ENCODE results near the gene AGBL4. TPM values are rescaled to one million over a fixed set of nuclear protein-coding genes. Genes with fewer than 3 reads are reported as not detected.

The AGBL4 gene
- total RNA-seq, 1 donor from 2014 or later = 0.16 TPM

DNA sequence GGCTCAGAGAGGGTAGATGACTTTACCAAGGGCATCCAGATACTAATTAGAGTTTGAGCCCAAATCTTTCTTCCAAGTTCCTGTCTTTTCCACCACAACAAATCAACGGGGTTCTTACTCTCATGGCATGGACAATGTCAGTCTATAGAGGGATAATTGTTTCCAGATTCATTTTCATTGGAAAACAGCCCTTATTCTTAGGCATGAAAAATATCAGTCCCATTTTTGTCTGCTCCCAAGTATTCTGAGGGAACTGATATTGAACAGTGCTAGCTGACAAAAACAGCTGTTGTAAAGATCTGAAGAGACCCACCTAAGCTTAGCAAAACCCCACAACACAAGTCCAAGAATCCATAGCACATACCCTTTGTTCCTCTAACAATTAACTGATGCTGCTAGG is 898.0 kb downstream of the AGBL4 start:
- DNase-seq (no peak), ATAC-seq (ENCODE audit: poor library complexity) (no peak)
- intact Hi-C loops (cut with DNase I) = no loop called here

DNA sequence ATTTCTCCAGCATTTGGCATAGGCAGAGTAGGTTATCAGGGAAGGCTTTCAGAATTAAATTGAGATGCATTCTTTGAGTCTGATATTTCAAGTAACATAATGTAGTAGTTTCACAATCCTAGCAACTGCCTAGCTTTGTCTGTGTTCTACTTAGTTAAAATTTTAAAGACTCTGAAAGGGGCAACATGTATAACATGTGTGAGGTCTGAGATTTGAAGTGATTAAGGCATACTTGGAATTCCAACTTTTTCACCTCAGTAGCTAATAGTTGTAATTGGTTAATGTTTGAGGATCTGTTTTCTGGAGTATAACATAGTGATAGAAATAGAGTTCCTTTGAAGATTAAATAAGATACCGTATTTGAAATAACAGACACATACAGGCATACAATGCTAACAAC is 911.8 kb downstream of the AGBL4 start:
- no peak for ATAC-seq (ENCODE audit: poor library complexity)
- intact Hi-C loops (cut with DNase I) = no loop called here
- DNase-seq = no peak

DNA sequence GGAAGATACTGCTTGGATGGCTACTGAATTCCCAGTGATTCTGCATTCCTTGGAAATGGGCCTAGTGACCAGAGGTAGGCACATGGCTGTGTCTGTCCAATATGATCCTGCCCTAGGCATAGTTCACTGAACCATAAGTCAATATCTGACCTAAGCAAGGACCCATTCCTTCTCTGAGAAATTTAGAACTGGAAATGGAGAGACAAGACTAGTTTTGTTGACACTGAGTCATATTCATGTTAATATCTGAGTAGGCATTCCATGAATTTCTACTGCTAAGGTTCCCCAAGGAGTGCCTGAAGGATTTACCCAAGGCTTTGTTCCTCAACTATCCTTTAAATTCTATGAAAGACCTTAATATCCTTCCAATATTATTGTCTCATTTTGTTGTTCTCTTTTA is 917.3 kb downstream of the AGBL4 start:
- intact Hi-C loops (cut with DNase I) = no loop called here
- ATAC-seq (ENCODE audit: poor library complexity) = no peak
- DNase-seq = no peak

DNA sequence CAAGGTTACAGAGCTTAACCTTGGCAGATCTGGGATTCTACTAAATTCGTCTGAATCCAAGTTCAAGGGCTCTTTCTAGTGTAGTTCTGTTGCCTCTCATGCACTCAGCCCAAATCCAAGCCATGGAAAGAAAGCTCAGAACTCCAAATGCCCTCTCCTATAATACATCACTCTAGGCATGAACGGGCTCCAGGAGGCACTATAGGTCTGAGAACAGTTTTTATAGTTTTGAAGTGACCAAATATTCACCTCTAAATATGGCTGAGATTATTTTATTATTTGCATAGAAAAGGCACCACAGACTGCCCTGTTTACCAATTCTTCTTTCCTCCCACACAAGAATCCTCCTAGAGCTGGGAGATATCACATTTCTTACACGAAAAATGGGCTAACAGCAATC is 919.2 kb downstream of the AGBL4 start:
- ATAC-seq (ENCODE audit: poor library complexity) (no peak), DNase-seq (no peak)
- intact Hi-C loops (cut with DNase I) = no loop called here

DNA sequence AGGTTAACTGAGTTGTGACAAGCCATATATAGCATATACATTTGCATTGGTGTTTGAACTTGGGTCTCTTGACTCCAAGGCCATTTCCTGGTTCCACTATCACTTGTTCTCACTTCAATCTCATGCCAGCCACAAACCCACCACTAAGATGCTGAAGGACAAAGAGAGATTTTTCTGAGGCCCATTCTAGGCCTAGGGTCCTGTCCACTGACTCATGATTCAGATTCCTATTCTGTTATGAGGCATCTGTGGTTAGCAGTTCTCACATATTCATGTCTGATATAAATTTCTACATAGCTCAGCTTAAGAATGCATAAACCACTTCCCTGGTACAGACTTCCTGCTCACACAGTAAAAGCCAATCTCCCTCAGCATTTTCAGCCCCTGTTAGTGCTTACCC is 921.0 kb downstream of the AGBL4 start:
- DNase-seq (no peak), ATAC-seq (ENCODE audit: poor library complexity) (no peak)
- intact Hi-C loops (cut with DNase I) = no loop called here

DNA sequence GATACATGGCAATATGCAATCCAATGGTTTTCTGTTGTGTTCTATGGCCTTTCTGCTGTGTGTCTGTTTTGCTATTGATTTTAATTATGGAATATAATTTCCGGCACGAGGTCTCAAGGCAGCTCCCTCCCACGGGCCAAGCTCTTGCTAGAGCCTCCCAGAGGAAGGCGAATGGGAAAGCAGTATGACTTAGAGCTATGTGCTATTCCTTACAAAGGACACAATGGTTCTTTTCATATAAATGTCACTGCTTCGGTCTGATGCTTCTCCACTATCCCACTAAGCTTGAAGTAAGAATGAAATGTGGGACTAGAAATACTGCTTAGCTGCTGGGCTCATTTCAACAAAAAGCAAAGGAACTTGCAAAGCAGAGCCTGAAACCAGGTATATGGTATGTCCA is 924.9 kb downstream of the AGBL4 start:
- ATAC-seq (ENCODE audit: poor library complexity) = no peak
- DNase-seq = no peak
- intact Hi-C loops (cut with DNase I) = no loop called here

DNA sequence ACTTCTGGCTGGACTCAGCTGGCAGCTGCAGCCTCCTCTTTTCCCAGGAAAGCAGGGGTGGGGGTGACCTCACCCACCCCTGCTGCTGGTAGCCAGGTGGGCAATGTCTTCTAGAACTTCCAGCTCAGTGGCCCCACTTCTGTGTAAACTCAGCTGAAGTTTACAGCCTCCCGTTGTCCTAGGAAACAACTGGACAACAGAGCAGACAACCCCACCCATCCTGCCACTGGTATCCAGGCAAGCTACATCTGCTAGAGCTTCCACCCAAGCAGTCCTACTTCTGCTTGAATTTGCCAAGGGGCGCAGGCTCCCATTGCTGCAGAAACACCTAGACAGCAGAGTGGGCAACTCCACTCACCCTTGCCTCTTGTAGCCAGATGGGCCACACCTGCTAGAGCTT is 937.4 kb downstream of the AGBL4 start:
- no peak for DNase-seq
- intact Hi-C loops (cut with DNase I) = no loop called here
- no peak for ATAC-seq (ENCODE audit: poor library complexity)

DNA sequence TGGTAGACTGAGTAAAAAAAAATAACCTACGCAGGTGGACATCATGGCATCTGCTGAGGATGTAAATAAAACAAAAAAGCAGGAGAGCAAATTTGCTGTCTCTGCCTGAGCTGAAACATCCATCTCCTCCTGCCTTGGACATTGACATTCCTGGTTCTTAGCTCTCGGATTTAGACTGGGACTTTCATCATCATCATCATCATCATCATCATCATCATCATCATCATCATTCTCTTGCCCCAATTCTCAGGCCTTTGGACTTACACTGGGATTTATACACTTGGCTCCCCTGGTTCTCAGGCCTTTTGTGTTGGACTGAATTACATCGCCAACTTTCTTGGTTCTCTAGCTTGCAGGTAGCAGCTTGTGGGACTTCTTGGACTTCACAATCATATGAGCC is 938.7 kb downstream of the AGBL4 start:
- intact Hi-C loops (cut with DNase I) = no loop called here
- DNase-seq (no peak), ATAC-seq (ENCODE audit: poor library complexity) (no peak)

DNA sequence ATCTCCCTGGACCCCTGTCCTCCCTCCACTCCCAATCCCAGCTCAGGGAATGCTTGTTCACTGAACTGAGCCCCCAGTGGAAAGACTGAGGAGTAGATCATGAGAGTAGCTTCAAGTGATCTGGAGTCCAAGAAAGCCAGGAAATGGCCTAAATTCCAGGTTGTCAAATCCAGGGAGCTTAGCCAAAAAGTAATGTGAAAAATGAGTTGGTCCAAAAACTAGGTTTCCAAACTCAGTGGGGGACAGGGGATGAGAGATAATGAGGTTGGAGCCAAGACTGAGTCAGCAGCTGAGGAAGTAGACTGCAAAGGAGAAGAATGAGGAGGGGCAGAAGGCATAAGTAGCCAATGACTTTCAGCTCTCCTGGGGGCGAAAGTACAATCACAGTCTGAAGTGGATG is 963.0 kb downstream of the AGBL4 start:
- no peak for ATAC-seq (ENCODE audit: poor library complexity)
- no peak for DNase-seq
- intact Hi-C loops (cut with DNase I) = no loop called here

DNA sequence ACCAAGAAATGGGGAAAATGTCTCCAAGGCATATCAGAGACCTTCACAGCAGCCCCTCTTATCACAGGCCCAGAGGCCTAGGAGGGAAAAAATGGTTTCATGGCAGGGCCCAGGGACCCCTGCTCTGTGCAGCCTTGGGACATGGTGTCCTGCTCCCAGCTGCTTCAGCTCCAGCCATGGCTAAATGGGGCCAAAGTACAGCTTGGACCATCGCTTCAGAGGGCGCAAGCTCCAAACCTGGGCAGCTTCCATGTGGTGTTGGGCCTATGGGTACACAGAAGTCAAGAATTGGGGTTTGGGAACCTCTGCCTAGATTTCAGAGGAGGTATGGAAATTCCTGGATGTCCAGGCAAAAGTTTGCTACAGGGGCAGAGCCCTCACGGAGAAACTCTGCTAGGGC is 964.7 kb downstream of the AGBL4 start:
- ATAC-seq (ENCODE audit: poor library complexity) (no peak), DNase-seq (no peak)
- intact Hi-C loops (cut with DNase I) = no loop called here

DNA sequence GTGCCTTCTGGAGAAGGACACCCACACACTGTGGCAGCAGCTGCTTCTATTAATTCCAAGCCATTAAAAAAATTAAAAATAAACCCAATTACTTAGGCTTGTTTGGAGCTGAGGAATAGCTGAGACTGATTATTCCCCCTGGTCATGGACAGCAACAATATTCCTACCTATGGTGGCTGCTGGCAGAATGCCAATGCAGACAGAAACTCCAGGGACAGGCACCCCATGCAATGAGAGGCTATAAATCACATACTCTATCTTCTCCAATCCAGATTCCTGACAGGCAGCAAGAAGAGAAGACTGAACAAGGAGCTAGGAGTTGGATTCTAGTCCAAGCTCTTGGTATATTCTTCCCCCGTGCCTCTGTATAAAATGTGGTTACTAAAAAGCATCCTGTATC is 971.7 kb downstream of the AGBL4 start:
- no peak for DNase-seq
- ATAC-seq (ENCODE audit: poor library complexity) = no peak
- intact Hi-C loops (cut with DNase I) = no loop called here

DNA sequence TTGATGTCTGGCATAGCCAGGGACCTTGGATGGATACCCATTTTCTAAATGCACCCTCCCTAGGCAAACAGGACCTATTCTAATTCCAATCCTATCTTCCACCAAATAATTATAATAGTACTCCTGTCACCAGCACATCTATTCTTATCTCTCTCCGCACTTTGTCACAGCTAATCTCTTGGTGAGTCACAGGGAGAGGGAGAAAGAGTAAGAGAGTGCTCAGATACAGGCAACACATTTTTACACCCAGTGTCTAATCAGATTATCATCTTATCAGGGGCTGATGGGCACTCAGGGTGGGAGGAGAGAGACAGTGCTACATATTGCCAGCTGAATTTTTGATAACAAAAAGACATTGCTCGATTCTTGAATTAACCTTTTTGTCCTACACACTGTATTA is 972.1 kb downstream of the AGBL4 start:
- DNase-seq (no peak), ATAC-seq (ENCODE audit: poor library complexity) (no peak)
- intact Hi-C loops (cut with DNase I) = no loop called here

DNA sequence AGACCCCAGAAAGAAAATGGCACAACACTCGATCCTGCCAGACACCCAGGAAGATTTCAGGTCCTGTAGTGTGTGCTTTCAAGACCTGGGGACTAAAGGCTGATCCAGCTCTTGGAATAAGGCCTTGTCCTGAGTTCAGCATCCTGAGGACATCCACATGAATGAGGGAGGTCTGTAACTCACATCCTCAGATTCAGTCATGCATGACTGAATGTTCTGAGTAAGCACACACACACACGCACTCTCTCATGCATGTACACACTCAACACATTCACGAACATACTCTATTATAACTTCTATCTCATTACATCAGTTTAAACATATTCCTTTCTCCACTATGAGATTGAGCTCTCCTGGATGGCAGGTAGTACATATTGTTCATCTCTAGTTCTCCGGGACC is 973.7 kb downstream of the AGBL4 start:
- DNase-seq = no peak
- intact Hi-C loops (cut with DNase I) = no loop called here
- no peak for ATAC-seq (ENCODE audit: poor library complexity)

DNA sequence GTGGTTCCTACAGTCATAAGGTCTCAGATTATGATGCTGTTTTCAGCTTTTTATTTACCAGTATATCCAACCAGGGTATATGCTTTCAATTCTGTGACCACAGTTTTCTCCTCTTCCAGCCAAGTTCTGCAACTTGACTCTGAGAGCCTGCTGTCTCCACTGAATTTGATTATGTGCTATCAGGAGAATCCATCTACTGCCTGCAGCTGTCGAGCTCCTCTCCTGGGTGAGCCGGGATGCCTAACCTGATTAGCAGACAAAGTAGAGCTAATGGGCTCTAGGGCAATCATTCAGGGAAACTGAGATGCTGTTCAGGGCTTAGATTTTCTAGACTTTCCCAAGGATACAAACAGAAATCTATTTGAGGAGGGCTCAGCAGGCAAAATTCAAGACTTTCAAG is 975.6 kb downstream of the AGBL4 start:
- intact Hi-C loops (cut with DNase I) = no loop called here
- ATAC-seq (ENCODE audit: poor library complexity) (no peak), DNase-seq (no peak)

DNA sequence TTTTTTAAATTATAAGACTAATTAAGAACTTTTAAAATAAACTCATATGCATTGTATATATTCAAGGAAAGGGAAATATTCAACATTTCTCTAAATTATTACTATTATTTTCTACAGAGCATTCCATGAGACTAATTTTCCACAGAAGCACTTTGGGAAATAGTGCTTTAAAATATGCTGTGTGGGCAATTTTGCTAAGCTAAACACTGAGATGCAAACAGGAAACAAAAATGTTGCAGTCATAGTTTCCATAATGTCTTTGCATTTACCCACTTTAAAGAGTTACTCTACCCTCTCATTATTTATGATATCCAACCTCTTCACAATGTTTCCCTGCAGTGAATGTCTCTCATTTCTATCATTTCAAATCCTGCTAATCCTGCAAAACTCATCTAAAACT is 977.4 kb downstream of the AGBL4 start:
- DNase-seq = no peak
- intact Hi-C loops (cut with DNase I) = no loop called here
- no peak for ATAC-seq (ENCODE audit: poor library complexity)

DNA sequence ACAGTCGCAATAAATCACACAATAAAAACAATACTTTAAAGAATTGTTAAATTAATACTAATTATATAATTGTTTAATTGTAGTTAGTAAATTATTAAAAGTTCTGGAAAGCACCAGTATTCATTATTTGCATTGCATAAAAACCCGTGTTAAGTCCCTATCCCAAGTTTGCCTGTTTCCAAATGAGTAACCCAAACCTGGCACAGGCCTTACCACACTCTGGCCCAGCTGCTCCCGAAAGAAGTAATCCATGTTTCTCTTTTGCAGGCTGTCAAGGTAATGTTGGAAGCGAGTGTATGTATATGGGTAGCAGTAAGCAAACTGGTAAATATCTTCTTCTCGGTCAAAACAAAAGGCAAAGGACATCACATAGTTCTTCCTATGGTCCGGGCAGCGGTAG is 978.4 kb downstream of the AGBL4 start:
- DNase-seq (no peak), ATAC-seq (ENCODE audit: poor library complexity) (no peak)
- intact Hi-C loops (cut with DNase I) = no loop called here

DNA sequence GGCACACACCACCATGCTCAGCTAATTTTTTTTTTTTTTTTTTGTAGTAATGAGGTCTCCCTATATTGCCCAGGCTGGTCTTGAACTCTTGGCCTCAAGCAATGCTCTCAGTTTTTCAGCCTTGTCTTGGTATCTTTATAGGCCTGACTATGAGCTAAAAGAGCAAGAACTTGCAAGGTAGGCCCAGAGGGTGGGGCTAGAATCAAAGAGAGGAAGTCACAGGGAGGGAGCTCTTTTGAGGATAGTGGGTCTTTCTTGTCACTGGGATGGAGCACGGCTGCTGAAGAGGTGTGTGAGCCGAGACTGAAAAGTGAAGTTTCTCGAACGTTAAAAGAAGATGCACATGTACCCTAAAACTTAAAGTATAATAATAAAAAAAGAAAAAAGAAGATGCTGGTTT is 987.1 kb downstream of the AGBL4 start:
- DNase-seq (no peak), ATAC-seq (ENCODE audit: poor library complexity) (no peak)
- intact Hi-C loops (cut with DNase I) = no loop called here

DNA sequence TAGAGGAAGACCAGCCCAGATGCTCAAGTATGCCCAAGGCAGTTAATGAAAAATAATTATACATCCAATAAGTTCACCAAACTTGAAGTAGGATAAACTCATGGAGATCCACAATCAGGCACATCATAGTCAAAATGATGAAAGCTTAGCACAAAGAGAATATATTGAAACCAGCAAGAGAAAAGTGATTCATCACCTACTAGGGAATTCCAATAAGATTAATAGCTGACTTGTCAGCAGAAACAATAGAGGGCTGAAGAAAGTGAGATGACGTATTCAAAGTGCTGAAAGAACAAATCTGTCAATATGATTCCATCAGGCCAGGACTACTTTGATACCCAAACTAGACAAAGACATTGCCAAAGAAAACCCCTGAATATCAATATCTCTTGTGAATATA is 995.4 kb downstream of the AGBL4 start:
- ATAC-seq (ENCODE audit: poor library complexity) = no peak
- DNase-seq = no peak
- intact Hi-C loops (cut with DNase I) = no loop called here

DNA sequence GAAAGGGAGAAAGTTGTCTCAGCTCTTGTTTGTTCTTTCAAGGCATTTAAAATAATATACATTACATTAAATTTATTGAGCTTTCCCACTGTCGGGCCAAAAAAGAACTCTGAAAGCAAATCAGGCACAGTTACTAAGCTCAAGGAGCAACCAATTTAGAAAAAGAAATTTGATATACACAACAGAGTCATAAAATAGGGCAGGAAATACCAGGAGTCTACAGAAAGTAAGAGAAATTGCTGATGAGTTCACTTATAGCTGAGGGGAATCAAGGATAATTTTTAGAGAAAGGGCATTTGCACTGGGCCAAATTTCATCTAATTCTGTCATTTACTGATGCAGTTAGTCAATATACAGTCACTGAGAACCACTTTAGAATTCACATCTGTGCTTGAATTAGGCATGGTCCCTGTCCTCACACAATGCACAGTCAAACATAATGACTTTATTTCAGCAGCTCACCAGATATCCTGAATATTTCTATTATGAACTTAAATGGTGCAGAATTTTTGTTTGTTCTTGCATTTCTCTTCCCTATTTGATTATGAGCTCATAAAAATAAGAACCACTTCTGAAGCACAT is 997.4 kb downstream of the AGBL4 start:
- no peak for ATAC-seq (ENCODE audit: poor library complexity)

DNA sequence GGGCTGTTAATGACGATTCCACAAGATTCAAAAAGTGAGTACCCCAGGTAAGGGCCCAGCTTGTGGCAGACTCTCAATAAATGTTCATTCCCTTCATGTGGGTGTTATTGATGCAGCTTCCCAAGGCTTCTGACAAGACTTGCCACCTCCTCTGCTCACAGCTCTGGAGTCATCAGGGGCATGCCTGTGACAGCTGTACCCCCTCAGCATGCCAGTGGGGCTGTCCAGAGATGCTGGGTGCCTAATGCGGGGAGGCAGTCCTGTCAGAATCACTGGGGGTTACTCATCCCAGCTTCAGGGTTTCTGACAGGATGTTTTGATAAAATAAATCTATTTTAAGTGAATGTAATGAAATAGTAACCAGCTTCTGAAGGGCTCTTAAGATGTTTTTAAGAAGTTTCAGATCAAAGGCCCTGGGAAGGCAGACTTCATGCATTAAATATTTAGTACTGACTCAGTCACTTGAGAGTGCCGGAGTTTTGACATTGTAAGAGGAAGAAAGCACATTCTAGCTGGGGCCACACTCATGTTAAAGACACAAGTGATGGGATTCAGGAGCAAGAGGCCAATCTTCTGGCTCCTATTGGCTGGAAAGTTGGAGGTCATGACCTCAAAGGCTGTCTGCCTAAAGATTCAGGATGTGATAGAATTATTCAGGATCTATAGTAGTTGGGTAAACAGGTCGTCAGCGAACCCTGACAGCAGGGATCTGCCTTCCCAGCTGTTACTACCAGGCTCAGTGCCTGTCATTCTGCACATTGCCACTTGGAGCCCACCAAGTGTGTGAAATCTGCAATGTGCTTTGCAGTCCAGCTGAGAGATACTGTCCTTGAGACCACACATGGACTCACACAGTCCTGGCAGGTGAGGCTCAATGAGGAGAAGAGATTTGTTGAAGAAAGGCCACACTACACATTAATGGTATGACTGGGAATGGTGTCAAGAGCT is 1007.5 kb downstream of the AGBL4 start:
- ATAC-seq (ENCODE audit: poor library complexity) (no peak), DNase-seq (no peak)
- intact Hi-C loops (cut with DNase I) = no loop called here

More for the DNA sequence above, 997.4 kb downstream of the AGBL4 start:
- intact Hi-C loops (cut with DNase I) = no loop called here
- no peak for DNase-seq

DNA sequence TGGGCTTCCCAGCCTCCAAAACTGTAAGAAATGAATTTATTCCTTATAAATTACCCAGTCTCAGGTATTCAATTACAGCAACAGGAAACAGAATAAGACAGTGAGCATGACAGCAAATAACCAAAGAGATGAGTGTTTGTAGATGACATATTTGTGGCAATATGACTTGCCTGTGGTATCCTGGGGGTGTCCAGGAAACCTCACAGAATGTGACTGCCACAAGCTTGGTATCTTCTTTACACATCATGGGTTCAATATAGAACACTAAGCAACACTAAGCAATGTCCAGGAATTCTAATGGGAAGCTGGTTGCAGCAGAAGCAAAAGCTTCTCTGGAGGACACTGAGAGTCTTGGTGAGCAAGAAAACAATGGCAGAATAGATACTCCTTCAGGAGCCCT is 1010.7 kb downstream of the AGBL4 start:
- DNase-seq (no peak), ATAC-seq (ENCODE audit: poor library complexity) (no peak)
- intact Hi-C loops (cut with DNase I) = no loop called here
